ENCODE data around the gene CAPN7.

The CAPN7 gene

GRCh38 chr3:15298504-15298903 is 92.5 kb downstream of the CAPN7 start:
- no peak for DNase-seq (ENCODE audit: low spot score)

GRCh38 chr3:15299036-15299435 is 93.0 kb downstream of the CAPN7 start:
- DNase-seq (ENCODE audit: low spot score): no peak

- DNase-seq (ENCODE audit: low spot score): peak; percentile 53
Measured at GRCh38 chr3:15300323-15301078, 94.5 kb downstream of the CAPN7 start.

- no peak for DNase-seq (ENCODE audit: low spot score)
Measured at GRCh38 chr3:15301761-15302160, 95.7 kb downstream of the CAPN7 start.

All from AG08396 (cell line).